ENCODE measurements around the gene DCAF5.
"Not testable (repeated sequence)": the region's sequence is repeated elsewhere in the genome, so short reads cannot be mapped to it uniquely, and the experiment has no call there.

The DCAF5 gene

DNA sequence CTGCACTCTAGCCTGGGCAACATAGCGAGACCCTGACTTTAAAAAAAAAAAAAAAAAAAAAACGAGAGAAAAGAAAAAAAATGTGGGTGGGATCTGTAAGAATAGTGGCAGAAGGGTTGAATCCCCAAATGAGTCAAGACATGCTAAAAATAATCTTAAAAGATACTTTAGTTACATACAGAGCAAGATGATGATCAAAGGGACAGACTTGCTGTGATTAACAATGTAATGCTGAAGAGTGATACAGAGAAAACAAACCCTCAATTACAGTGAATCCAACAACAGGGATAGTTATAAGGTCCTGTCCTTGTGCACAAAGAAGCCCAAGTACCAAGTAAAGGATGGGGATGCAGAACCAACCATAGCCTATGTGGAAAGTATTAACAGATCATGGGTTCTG lies 80.3 kb downstream of the DCAF5 start:
- DNase-seq (ENCODE audit: low read depth in 2 of 2), result no peak

DNA sequence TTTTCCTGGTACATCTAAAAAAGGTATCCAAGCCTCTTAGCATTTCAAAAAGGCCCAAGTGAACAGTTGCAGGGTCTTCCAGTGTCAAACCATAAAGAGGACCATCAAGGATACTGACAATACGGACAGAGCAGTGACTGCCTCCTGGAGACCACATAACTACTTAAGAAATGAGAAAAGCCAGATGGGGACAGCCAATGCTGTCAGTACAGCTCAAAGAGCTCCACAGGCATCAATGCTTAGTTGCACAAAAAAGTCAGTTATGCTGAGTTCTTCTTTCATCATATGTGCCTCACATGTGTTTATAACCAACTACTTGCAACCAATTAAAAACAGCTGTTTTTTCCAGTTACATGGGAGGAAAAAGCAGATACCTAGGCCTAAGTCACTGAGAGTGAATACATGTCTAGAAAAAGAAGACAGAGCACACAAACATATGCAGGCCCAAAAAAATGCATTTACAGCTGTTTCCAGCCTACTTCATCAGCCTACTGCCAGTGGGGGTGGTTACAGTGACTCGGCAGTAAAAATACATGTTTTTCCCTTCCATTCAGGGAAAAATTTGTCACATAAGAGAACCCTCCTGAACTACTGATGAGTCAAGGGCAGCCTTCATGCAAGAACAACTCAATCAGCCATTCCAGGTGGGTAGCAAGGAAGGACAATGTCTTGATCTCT lies 84.0 kb downstream of the DCAF5 start:
- no peak for DNase-seq (ENCODE audit: low read depth in 2 of 2)

DNA sequence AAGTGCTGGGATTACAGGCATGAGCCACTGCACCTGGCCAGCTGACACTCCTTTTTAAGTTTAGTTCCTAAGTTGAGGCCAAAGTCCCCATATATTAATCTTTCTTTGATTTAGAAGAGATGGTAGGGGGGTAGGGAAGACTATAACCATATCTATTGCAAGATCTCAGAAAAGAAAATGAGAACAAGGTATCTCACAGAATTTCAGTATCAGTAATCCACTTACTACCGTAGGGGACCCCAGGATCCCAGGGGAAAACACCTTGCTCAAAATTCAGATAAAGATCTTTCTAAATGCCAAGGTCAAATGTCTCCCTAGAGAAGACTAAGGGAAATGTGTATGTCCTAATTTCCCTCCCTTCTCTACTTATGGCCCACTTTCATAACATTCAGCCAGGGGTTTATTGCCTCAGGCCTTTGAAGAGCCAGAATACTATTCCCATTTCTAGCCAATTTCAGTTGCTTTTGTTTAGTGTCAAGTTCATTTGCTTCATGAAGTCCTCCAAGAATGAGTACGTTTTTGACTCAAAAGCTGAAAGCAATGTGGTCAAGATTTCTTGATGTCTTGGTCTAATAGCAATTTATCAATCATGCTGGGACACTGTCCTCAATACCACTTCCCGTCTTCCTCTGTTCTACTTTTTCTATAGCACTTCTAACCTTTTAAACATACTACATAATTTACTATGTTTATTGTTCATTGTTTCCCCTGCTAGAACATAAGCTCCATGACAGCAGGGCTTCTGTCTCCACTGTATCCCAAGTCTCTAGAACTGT lies 86.3 kb downstream of the DCAF5 start:
- no peak for DNase-seq (ENCODE audit: low read depth in 2 of 2)

DNA sequence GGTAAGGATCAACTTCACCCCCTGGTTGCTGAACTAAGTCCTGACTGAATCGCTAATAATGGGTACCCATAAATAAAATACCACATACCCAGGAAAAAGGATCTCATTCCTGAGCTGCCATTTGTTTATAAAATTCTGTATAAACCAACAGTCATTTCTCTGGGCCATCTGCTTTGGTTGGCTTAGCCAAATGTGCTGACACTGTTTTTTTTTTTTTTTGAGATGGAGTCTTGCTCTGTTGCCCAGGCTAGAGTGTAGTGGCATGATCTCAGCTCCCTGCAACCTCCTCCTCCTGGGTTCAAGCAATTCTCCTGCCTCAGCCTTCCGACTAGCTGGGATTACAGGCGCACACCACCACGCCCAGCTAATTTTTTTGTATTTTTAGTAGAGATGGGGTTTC lies 87.0 kb downstream of the DCAF5 start:
- not testable (repeated sequence) for DNase-seq (ENCODE audit: low read depth in 2 of 2)

DNA sequence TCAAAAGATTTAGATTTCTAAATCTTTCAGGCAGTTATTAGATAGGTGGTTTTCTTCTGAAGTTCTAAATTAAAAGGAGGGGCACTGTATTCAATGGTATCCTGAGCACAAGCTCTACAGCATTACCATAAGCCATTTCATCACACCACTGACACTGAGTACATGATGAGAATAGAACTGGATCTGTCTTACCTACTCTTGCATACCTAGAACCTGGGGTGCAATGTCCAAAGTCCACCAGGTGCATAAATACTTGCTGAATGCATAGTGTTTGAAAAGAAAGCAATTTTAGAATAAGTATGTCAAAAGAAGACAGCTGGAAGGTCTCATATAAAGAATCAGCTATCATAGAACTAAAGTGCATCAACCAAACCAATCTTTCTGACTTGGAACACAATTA lies 88.3 kb downstream of the DCAF5 start:
- DNase-seq (ENCODE audit: low read depth in 2 of 2), result no peak

DNA sequence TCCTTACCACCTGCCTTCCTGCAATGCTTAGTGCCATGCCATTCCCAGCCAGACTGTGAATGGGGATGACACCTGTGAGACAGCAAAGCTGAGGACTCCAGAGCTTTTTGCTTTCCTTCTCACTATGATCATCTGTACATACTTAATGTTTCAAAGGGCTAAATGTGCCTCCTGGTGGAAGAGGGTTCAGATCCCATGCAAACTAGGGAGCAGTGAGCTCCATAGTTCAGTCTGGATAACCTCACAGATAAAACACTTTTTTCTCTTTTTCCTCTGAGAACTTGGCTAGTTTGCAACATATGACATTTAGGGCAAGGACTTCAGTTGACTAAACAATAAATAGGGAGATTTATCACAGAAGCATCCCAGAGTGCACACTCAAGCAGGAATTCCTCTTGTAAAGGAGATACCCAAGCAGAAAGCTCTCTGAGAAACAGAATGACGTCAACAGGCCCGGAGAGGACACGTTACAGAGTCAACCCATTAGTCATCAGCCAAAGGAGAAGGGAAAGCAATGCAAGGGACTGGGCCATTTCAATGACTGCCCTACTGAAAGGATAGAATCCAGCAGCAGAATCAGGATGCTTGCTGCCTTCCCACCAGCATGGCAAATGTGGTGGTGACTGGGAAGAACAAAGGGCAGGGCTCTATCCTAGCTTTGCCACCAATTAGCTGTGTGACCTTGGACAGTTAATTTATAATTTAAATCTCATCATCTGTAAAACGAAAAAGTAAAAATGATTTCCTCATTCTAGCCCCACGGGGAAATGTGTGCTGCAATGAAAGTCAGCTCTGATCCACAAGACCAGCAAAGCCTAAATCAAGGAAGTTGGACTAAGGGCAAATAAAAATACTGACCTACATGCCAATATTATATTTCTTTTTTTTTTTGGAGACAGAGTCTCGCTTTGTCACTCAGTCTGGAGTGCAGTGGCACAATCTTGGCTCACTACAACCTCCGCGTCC lies 93.0 kb downstream of the DCAF5 start:
- DNase-seq (ENCODE audit: low read depth in 2 of 2), result no peak

DNA sequence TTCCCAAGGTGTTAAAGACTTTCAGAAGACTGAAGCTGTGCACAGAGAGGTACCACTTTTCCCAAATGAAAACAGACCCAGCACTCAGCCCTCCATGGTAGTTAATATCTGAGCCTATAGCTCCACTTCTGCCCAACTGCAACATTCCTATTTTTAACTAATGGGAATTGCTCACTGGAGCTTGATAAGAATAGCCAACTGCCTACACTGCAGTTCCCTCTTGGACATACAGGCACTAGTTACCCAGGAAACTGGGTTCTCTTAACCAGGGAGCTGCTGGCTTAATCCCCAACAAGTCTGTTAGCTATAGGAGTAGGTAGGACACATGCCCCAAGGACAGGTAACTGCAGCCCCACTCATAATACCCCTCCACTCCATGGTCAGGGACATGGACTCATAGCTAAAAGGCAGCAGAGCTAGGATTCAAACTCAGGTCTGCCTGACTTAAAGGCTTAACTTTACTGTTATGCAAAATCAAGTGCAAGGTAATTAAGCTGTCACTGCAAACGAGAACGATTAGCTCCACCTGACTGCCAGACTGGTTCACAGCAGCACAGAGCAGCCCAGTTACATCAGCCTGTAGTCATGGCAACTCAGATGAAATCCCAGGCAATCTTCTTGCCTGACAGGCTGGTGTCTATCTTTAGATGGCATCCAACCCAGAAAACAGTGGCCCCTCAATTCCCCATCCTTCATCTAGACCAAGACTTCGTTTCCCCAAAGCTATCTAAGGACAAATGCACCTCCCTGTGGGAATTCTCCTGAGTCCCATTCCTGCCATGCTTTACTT lies 96.7 kb downstream of the DCAF5 start:
- DNase-seq (ENCODE audit: low read depth in 2 of 2), result no peak

DNA sequence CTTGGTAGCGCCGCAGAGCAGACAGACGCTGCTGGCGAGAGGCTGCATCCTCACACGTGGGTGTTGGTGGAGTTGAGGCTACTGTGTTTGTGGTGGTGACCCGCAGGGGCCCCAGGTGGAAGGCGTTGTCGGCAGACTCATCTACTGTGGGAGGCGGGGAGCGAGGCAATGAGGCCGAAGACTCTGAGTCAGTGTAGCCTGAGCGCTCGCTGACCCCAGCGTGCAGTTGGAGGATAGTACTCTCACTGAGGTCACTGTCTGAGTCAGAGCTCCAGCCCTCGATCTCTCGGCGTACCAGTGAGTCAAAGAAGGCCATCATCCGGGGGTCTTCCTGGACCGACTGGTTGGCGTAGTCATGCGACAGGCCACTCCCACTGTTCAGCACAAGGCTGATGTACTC lies 97.8 kb downstream of the DCAF5 start:
- no peak for DNase-seq (ENCODE audit: low read depth in 2 of 2)

DNA sequence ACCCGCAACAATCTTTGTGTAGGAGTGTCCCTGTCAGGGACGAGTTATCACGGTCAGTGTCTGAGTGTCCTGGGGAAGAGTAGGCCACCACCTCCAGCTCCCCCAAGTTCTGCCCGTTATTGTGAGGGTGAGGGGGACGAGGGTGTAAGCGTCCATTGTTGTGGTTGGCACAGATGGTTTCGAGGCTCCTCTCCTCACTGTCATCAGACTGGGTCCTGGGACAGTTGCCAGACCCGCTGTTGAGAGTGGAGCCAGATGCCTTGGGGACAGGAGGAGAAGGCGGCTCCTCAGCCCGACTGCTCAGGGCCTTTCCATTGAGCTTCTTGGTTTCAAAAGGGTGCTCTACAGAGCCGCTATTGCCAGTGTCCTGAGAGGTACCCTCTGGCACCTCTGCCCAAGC lies 98.9 kb downstream of the DCAF5 start:
- no peak for DNase-seq (ENCODE audit: low read depth in 2 of 2)

DNA sequence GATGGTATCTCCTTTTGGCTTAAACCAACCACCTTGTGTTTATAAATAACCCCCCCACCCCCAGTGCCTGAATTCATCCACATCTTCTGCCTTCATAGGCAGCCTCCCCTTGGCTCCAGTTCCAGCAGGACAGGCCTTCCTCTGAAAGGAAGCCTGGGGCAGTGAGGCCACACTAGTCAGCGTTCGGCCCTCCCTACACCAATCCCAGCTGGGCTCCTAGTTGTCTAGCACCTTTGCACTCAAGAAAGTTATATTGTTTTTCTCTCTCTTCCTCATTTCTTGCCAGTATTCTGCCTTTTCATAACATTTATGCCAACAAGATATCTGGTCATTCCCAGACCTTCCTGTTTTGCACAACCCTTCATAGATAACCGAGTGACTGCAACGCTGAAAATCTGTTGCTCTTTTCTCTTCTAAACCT lies 100.7 kb downstream of the DCAF5 start:
- no peak for DNase-seq (ENCODE audit: low read depth in 2 of 2)

DNA sequence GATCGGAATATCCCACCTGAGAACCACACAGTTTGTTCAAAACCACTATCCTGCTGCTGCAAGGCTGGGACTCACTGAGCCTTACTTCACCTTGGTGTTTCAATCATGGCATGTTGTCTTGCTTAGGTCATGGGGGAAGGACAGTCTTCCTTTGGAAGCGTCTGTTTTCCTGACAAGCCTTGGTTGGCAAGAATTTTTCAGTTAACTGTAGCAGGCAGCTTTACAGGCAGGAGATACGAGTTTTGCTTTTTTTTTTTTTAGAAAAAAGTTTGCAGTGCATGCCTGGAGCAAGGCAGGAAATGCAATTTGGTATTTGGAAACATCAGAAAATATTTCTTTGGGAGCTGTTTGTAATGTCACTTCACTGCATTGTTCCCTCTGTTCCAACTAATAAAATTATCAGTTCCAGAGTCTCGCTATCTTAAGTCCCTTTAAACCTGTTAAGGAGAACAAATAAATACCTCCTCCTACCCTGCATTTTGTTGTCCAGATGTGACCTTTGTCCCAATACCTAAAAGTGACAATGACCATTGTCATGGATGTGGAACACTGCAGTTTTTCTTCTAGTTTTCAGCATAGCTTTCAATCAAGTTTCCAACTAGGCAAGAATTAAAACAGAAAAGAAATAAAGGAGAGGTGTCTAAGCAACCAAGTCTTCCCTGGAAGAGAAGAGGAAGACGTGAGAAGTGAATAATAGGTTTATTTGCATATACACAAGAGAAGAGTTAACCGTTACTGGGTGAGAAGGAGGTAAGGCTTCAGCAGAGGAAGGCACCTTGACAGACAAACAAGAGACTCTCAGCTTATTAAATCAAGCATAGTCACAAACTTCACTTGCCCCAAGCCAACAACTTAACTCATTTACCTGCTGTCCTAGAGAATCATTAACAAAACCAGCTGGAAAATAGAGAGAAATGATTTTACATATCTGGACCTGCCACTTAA lies 102.4 kb downstream of the DCAF5 start:
- no peak for DNase-seq (ENCODE audit: low read depth in 2 of 2)

DNA sequence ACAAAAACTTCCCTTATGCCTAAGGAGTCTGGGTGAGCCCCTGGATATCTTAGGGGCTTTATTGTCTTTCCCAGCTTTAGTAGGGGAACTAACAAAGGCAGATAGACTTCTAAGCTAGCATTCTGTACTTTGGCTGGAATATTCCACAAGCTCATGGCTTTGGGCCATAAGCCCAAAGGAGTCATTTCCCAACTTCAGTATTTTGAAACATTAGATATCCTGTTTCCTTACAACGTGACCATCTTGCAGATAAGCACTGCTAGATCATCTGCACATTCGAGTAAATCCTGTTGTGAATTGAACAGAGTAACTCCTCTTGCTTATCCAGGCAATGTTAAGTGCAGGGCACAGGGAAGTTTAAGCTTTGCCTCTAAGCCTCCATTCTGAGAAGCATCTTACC lies 103.2 kb downstream of the DCAF5 start:
- DNase-seq (ENCODE audit: low read depth in 2 of 2), result no peak

DNA sequence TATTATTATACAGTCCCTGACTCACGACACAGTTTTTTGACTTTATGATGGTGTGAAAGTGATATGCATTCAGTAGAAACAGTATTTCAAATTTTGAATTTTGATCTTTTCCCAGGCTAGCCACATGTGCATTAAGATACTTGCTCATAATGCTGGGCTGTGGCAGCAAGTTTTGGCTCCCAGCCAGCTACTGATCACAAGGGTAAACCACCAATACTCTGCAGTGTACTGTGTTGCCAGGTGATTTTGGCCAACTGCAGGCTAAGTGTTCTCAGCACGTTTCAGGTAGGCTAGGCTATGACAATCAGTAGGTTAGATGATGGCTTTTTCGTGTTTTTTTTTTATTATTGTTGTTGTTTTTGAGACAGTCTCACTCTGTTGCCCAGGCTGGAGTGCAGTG lies 104.5 kb downstream of the DCAF5 start:
- no peak for DNase-seq (ENCODE audit: low read depth in 2 of 2)

DNA sequence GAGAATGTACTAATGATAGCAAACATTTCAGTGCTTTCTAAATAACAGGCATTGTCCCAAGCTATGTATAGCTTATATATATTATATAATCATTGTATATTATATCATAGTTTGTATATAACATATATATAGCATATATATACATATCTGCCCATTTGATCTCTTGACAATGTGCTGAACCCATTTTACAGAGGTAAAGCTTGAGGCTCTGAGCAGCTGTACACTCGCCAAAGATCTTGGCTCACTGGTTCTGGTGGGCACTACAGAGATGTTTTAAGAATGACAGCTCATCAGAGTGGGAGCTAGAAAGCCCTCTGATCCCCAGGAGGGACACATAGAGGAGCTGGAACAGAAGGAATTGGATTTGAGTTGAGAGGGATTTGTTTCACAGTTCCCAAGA lies 105.7 kb downstream of the DCAF5 start:
- DNase-seq (ENCODE audit: low read depth in 2 of 2), result no peak

DNA sequence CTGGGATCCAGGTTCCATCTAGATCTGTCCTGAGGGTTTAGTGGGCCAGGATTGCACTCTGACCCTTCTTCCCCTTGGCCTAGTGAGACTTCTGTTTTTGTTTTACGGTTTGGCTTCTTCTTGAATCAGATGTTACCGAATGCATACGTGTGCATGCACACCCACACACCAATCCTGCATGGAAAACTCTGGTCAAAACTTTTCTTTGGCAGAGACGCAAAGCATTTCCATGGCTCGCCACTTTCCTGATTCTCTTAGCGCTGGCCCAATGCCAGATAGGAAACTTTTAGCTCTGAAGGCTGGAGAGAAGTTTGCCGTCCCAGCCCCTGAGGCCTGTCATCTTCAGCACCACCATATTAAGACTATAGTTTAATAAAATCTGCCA lies 106.5 kb downstream of the DCAF5 start:
- no peak for DNase-seq (ENCODE audit: low read depth in 2 of 2)

DNA sequence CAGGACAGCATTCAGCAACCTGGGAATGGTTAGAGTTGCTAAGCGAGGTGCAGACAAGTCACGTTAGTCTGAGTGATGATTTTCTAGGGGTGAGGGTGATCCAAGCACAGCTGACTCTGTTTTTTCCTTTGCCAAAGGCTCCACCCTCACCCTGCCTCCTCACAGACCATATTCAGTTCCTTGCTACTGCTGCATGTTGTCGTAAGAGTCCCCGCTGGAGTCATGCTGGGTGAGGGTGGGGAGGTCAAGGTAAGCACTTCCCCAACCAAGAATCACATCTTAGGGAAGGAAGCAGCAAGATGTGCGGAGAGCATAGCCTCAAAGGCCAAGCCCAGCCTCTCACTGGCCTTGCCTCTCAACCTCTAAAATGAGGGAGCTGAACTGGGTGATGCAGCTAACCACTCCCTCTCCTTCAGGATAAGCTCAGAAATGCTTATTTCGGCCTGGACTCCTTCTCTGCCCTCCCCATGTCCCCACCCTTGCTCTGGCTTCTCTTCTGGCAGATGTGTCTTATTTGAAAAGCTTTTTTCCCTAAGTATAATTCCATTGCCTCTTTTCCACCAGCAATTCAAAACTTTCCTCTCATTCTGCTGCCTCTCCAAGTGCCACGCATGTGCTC lies 107.0 kb downstream of the DCAF5 start:
- no peak for DNase-seq (ENCODE audit: low read depth in 2 of 2)

DNA sequence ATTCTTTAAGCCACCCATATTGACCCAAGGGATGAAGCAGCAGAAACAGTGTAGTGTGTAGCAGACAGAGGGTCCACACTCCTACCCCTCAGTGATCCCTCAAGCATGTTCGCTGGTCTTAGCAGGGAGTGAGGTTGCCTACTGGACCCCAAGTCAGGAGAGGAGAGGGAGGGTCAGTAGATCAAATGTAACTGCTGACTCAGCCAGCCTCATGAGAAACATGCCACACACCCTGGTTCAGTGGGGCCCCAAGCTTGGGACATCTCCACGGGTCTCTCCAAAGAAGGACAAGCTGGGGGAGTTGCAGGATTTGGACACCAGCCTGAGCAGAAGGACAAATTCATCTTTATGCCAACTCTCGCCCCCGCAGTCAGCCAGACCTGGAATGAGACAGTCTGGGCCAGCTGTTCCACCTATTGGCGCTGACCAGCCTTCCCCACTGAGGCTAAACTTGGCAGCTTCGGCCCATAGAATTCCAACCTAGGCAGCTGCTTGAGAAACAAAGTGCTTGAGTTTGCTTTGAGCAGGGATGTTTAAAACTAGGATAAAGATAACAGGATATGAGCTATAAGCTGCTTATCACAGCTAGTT lies 107.9 kb downstream of the DCAF5 start:
- DNase-seq (ENCODE audit: low read depth in 2 of 2), result no peak

DNA sequence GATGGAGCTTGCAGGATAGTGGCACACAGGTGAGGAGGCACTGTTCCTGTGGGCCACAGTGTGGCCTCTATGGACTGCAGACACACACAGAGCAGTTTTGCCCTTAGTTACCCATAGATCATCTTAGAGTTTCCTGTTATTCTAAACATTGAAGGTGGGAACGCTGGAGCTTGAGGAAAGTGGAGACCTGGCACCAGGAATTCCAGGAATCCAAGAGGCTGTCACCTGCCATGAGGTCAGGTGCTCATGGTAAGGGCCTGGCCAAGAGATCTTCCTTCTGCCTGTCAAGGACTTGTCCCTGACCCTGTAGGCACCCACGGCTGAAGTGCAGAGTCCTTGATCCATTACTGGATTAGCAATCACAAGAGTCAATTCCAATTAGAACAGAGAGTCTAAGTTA lies 108.6 kb downstream of the DCAF5 start:
- no peak for DNase-seq (ENCODE audit: low read depth in 2 of 2)

DNA sequence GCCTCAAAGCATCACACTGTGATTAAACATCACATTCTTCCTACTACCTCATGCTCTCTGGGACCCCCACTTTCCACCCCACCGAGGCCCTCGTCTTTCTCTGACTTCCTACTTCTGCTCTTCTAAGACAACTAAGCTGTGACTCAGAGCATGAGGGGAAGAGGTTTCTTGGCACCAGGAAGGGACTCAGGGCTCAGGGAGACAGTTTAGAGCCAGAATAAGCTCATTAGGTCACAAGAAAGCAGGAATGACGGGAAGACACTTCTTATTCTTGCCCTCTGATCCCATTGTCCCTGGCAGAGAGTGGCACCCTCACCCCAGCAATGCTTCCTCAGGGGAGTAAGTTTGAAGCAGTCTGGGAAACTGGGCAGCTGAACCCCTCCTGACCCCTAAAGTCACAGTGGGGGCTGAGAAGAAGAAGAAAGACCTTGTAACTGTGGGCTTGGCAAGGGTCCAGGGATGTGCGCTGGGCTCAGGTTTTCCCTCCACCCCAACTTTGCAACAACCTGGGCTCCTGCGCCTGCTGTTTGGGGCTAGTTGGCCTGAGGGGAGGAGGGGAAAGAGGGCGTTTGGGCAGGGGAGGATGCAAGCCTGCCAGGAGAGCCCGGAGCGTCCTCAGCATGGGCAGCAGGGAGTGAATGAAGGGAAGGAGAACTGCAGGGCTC lies 109.2 kb downstream of the DCAF5 start:
- DNase-seq (ENCODE audit: low read depth in 2 of 2), result no peak
